Measurements from ENCODE around the gene MED13L.

- no peak for TF ChIP-seq CTCF (IDR thresholded peaks at IDR 0.05)
- TF ChIP-seq POLR2A (IDR thresholded peaks at IDR 0.05), result no peak
Measured at GRCh38 chr12:116213014-116213413, 64.5 kb downstream of the MED13L start.

Measured in thyroid gland (tissue), 4 donors.